ENCODE data around the gene DNAH2. TPM values are rescaled to one million over a fixed set of nuclear protein-coding genes. Genes with fewer than 3 reads are reported as not detected.

DNAH2 gene
- total RNA-seq, 4 donors from 2014 or later = 0.08 to 0.31 TPM; not detected in 2

DNA sequence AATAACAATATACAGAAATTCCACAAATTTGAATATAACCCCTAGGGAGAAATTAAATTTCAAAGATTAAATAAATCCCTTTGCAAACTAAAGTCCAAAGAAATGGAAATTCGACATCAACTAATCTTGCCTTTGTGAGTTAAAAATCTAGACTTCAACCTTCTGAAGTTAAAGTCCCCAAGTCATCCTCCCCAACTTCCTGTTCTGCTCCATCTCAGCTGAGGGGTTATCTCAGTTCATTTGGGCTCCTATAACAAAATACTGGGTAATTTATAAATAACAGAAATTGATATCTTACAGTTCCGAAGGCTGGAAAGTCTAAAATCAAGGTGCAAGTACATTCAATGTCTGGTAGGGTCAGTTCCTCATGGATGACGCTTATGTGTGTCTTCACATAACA lies 93.7 kb downstream of the DNAH2 start:
- Histone ChIP-seq H3K27me3 (peaks cover 32% of the 10 kb centered on the region), H3K4me1 (no peaks in the 10 kb centered on the region), H3K27ac (no peak overlapping the region), H3K4me3 (no peak overlapping the region), H3K36me3 (no peaks in the 10 kb centered on the region), H3K9me3 (no peaks in the 10 kb centered on the region)
- ATAC-seq = no peak
- WGBS, 2 donors (ENCODE audit: low coverage in 1 of 2) = 79 to 86% methylated on average over 2 to 3 of the region's 3 CpGs
- TF ChIP-seq EP300 (IDR thresholded peaks at IDR 0.05) (no peak), POLR2AphosphoS5 (IDR thresholded peaks at IDR 0.05) (no peak), POLR2A (IDR thresholded peaks at IDR 0.05) (no peak)
- TF ChIP-seq, protein P1, sequence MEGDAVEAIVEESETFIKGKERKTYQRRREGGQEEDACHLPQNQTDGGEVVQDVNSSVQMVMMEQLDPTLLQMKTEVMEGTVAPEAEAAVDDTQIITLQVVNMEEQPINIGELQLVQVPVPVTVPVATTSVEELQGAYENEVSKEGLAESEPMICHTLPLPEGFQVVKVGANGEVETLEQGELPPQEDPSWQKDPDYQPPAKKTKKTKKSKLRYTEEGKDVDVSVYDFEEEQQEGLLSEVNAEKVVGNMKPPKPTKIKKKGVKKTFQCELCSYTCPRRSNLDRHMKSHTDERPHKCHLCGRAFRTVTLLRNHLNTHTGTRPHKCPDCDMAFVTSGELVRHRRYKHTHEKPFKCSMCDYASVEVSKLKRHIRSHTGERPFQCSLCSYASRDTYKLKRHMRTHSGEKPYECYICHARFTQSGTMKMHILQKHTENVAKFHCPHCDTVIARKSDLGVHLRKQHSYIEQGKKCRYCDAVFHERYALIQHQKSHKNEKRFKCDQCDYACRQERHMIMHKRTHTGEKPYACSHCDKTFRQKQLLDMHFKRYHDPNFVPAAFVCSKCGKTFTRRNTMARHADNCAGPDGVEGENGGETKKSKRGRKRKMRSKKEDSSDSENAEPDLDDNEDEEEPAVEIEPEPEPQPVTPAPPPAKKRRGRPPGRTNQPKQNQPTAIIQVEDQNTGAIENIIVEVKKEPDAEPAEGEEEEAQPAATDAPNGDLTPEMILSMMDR (IDR thresholded peaks at IDR 0.05) = no peak

DNA sequence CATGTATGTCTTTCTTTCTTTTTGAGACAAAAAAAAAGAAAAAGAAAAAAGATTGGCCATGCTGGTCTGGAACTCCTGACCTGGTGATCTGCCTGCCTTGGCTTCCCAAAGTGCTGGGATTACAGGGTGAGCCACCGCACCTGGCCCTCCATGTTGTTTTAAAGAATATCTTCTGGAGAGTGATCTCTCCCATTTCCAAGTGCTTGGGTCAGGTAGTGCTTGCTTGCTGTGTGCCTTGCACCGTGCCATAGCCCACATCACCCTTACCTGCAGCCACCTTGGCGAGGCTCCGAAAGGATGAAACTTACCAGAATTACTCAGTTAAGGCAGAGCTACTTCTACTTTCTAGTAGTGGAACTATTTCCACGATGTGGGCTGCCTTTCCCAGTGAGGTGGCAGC lies 97.4 kb downstream of the DNAH2 start:
- Histone ChIP-seq H3K36me3 (no peaks in the 10 kb centered on the region), H3K9me3 (no peaks in the 10 kb centered on the region), H3K4me1 (no peaks in the 10 kb centered on the region), H3K4me3 (no peak overlapping the region), H3K27me3 (peaks cover 8% of the 10 kb centered on the region), H3K27ac (no peak overlapping the region)
- 90 to 100% methylated on average over 1 to 2 of the region's 5 CpGs for WGBS, 2 donors (ENCODE audit: low coverage in 1 of 2)
- no peak for ATAC-seq
- TF ChIP-seq, protein P1 (IDR thresholded peaks at IDR 0.05) = no peak
- TF ChIP-seq EP300 (IDR thresholded peaks at IDR 0.05) (no peak), POLR2A (IDR thresholded peaks at IDR 0.05) (no peak), POLR2AphosphoS5 (IDR thresholded peaks at IDR 0.05) (no peak)

DNA sequence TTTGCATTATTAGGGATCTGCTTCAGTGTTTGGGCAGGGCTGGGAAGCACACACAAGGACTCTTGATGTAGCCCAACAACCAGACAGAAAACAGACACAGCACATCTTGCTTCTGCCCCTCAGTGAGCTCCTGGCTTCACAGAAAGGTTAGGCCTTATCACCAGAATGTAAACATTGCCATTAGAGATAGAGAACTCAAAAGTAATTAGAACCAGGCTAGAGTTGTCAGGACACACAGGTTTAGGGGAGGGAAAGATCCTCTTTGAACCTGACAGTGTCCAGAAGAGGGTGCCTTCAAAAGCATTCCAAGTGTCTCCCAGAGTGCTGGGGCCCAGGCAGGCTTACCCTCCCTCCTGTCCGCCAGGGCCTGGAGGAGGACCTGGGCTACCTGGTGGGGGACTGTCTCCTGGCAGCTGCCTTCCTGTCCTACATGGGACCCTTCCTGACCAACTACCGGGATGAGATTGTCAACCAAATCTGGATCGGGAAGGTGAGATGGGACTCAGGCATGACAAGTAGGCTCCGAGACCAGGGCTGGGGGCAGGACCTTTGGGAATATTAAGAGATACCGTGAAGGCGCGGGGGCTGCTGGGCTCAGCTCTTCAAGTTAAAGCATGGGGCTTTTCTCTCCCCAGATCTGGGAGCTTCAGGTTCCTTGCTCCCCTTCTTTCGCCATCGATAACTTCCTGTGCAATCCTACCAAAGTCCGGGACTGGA lies 99.5 kb downstream of the DNAH2 start:
- no peak for ATAC-seq
- WGBS, 2 donors (ENCODE audit: low coverage in 1 of 2) = 56 to 67% methylated on average over 5 to 7 of the region's 10 CpGs

DNA sequence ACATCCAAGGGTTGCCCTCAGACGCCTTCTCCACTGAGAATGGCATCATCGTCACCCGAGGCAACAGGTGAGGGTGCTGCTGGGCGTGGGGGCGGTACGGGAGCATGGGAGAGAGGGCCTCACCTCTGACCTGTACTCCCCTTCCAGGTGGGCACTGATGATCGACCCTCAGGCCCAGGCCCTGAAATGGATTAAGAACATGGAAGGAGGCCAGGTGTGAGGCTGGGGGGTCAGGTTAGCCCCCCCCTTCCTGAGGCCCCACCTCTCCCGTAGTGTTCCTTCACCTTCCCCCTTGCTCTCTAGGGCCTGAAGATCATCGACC lies 100.1 kb downstream of the DNAH2 start:
- H3K9me3 ChIP-seq = no peaks in the 10 kb centered on the region
- TF ChIP-seq POLR2A (IDR thresholded peaks at IDR 0.05) (no peak), EP300 (IDR thresholded peaks at IDR 0.05) (no peak), POLR2AphosphoS5 (IDR thresholded peaks at IDR 0.05) (no peak)
- TF ChIP-seq, protein P1 (IDR thresholded peaks at IDR 0.05) = no peak
- H3K4me1 ChIP-seq = no peaks in the 10 kb centered on the region
- H3K4me3 ChIP-seq = no peak overlapping the region
- ATAC-seq = no peak
- no peak overlapping the region for H3K27ac ChIP-seq
- 82 to 100% methylated on average over 3 to 7 of the region's 9 CpGs for whole genome bisulfite sequencing, 2 donors (ENCODE audit: low coverage in 1 of 2)
- no peaks in the 10 kb centered on the region for H3K36me3 ChIP-seq
- H3K27me3 ChIP-seq = peaks cover 8% of the 10 kb centered on the region

More for the DNA sequence above, 99.5 kb downstream of the DNAH2 start:
- no peaks in the 10 kb centered on the region for H3K9me3 ChIP-seq
- H3K27ac ChIP-seq = no peak overlapping the region
- H3K27me3 ChIP-seq = peaks cover 8% of the 10 kb centered on the region
- no peaks in the 10 kb centered on the region for H3K36me3 ChIP-seq
- H3K4me1 ChIP-seq = no peaks in the 10 kb centered on the region
- H3K4me3 ChIP-seq = no peak overlapping the region
- TF ChIP-seq POLR2AphosphoS5 (IDR thresholded peaks at IDR 0.05) (no peak), POLR2A (IDR thresholded peaks at IDR 0.05) (no peak), EP300 (IDR thresholded peaks at IDR 0.05) (no peak)
- TF ChIP-seq, protein P1 (IDR thresholded peaks at IDR 0.05) = no peak

DNA sequence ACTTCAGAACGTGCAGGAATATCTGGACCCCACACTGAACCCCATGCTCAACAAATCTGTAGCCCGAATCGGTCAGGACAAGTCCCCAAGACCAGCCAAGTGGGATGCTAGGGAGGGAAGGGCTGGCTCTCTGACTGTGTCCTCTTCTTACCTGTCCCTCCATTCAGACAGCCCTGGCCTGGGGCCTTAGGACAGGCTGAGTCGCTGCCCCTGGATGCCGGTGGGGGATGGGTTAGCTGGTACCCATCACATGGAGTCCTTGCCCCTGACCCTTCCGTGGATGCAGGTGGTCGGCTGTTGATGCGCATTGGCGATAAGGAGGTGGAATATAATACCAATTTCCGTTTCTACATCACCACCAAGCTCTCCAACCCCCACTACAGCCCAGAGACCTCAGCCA lies 100.5 kb downstream of the DNAH2 start:
- Histone ChIP-seq H3K27ac (no peak overlapping the region), H3K36me3 (no peaks in the 10 kb centered on the region), H3K4me1 (no peaks in the 10 kb centered on the region), H3K4me3 (no peak overlapping the region), H3K9me3 (no peaks in the 10 kb centered on the region), H3K27me3 (peaks cover 8% of the 10 kb centered on the region)
- ATAC-seq = no peak
- WGBS, 2 donors (ENCODE audit: low coverage in 1 of 2) = 71 to 96% methylated on average over 3 to 4 of the region's 10 CpGs
- TF ChIP-seq POLR2A (IDR thresholded peaks at IDR 0.05) = no peak
